GM10266 (cell line): ENCODE results near the gene SRMS.

Experiments used
- DNase-seq: peaks from one replicate; pipeline ENCODE4 v3.0.0; 2012; ENCODE audit errors: extremely low spot score
- TF ChIP-seq, protein P1 (sequence below): IDR thresholded peaks from 2 replicates; pipeline ENCODE4 v1.5.1; 2012; ENCODE audit warnings: mild to moderate bottlenecking, low read depth; ENCODE audit not compliant: control insufficient read depth, insufficient read depth; ENCODE audit errors: missing control alignments

SRMS gene

DNA sequence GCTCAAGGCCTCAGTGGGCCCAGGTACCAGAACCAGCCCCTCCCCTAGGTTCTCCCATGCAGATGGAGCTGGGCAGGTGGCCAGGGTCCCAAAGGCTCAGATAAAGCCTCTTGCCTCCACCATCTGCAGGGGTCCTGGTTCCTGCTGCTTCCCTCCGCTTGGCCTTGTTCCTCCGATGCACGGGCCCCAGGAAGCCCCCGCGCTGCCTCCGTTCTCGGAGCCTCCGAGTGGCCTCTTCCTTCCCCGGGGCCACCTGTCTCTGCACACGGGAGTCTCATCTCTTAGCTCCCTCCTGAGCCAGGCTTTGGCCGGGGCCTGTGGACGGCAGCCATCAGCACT is 8.5 kb downstream of the SRMS start:
- TF ChIP-seq, protein P1, sequence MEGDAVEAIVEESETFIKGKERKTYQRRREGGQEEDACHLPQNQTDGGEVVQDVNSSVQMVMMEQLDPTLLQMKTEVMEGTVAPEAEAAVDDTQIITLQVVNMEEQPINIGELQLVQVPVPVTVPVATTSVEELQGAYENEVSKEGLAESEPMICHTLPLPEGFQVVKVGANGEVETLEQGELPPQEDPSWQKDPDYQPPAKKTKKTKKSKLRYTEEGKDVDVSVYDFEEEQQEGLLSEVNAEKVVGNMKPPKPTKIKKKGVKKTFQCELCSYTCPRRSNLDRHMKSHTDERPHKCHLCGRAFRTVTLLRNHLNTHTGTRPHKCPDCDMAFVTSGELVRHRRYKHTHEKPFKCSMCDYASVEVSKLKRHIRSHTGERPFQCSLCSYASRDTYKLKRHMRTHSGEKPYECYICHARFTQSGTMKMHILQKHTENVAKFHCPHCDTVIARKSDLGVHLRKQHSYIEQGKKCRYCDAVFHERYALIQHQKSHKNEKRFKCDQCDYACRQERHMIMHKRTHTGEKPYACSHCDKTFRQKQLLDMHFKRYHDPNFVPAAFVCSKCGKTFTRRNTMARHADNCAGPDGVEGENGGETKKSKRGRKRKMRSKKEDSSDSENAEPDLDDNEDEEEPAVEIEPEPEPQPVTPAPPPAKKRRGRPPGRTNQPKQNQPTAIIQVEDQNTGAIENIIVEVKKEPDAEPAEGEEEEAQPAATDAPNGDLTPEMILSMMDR, result no peak
- no peak for DNase-seq

DNA sequence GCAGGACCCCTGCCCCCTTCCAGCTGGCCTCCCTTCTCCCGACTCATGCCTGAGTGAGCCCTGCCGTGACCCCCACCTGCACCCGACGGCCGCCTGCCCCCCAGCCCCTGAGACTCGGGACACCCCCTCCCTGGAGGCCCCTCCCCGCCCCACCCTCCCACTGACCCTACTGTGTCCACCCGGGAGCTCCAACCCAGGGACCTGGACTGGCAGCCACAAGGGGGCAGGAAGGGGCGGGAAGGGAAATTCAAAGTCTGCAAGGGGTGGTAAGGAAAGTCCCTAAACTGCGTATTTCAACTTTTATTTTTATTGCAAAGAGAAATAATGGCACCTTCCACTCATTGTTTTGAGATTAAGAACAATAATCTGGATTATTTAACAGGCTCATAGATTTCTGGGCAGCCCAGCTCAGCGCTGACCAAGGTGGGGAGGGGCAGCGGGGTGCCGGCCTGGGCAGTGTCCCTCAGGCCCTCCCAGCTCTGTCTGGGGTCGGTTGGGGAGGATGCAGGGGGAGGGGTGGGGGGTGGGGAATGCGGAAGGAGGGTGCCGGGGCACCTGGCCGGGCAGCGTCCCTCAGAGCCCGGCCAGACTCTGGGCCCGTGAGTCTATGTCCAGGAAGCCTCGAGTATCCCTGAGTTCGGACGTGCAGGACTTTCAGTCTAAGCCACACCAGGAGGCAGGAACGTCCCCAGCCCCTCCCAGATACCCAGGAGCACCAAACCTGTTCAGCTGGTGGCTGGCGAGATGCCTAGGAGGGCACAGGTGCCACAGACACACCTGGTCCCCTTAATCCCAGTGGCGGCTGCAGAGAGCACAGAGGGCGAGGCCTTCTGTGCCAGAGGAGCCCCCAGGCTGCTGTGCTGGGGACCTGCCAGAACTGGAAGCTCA is 9.1 kb downstream of the SRMS start:
- TF ChIP-seq, protein P1, result peak; percentile 22
- DNase-seq, result peak; percentile 76

DNA sequence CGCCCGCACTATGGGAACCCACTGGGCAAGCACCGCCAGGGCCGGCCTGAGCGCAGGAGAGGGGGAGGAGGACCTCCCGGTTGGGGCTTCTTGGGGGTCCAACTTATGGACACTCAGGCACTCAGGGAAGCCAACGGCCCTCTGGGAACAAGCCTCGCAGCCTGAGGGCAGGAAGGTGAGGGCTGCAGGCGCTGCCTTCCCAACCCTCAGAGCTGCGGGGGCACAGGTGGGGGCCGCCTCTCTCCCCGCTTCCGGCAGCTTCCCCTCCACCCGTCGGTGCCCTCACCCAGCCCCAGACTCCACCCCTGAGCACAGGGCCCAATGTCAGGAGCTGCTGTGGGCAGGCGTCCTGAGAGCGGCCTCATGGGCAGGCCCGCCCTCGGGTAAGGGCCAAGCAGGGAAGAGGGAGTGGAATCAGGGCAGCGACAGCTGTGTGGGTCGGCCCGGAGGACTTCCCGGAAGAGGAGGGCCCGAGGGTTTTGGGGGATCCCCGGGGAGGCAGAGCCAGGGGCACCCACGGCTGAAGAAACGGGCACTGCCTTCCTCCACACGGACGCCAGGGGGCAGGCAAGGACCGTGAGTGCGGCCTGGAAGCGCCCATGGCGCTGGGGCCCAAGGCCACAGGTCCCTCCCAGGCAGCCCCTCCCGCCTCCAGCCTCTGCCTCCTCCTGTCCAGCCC is 9.9 kb downstream of the SRMS start:
- TF ChIP-seq, protein P1, result peak; percentile 98
- DNase-seq, result peak; percentile 100

DNA sequence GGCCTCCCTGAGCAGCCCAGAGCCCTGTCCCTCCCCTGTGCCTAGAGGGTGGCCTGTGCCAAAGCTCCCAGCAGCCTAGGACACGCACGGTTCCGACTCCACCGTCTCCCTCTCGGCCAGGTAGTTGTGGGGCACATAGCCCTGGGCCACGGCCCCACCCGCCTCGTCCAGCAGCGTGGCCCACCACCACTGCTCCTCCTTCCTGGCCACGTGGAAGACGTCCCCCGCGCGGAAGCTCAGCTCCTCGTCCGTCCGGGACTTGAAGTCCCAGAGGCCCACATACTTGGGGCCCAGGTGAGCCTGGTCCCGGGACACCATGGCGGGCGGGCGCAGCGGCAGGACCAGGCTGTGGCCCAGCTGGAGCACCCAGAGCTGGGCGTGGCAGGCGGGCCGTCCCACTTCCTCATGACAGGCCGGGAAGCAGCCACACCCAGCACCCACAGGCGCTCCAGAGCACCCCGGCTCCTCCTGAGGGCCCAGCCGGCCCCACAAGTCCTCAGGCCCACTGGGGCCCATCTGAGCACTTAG is 10.5 kb downstream of the SRMS start, which contains the start of gene PTK6:
TSS of gene PTK6 (minus strand) at position 380 of the 528 bp plus-strand sequence. CDS start at position 318, 62 bp downstream.
- DNase-seq, result peak; percentile 78
- TF ChIP-seq, protein P1, result no peak

DNA sequence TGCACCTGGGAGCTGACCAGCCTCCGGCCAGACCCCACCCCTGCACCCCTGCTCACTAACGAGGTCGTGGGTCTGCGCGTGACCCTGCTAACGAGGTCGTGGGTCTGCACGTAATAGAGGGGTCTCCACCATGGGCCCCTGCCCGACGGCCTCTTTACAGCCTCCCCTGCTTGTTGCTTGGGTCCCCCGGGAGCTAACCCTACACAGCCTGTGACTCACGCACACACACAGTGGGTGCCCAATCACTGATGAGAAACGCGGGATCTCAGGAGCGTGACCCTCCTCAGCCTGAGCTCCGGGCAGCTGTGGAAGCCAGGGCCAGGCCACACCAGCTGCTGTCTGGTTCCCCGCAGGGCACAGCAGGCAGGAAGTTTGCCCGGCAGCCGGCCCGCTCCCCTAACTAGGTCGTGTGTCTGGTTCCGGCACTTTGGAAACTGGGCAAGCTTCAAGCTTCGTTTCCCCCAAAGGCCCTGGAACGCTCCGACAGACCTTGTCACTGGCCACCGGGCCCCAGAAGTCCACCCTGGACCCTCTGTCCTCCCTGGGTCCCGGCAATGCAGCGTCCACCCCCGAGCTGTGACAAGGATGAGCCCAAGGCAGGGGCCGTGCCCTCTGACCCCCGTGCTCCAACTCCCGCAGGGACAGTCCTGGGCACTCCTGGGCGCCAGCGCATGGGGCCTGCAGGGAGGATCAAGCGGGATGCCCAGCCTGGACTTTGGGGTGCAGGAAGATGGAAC is 11.1 kb downstream of the SRMS start:
- TF ChIP-seq, protein P1, result no peak
- no peak for DNase-seq

DNA sequence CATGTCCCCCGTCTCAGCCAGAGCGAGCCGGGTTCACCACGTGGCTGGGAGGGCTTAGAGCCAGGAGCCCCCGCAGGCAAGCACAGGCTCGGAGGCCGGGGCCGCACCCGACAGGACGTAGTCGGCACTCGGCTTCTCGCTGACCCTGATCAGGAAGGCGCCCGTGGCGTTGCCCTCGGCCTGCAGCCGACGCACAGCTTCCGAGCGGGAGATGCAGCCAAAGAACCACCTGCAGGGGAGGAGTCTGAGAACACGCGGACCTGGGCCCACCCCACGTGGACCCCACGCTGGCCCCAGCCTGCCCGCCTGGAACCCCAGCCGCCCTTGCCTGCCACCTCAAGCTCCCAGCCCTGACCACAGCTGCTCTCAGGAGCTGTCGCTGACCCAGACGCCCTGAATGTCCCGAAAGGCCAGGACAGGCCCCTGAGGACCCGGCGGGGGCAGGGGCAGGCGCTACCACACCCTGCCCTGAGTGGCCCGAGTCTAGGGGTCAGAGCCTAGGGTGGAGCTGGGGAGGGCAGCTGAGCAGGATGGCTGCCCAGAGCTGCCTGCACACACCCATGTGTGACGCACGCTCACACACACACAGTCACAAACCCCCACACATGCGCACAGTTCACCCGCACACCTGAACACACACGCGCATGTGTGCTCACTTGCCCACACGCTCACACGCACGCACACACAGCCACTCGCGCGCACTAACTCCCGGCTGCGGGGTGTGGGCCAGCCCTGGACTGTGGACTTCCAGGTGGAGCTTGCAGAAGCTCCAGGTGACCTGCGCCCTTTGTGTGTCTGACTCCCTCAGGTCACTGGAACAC is 12.5 kb downstream of the SRMS start:
- TF ChIP-seq, protein P1, result no peak
- no peak for DNase-seq
